ENCODE measurements around the gene CEP170B. TPM values are rescaled to one million over a fixed set of nuclear protein-coding genes. Genes with fewer than 3 reads are reported as not detected.

Gene CEP170B
- polyA plus RNA-seq, 2 of the 4 experiments (the other 2 are of a cell fraction) = 4.5 to 13.5 TPM

DNA sequence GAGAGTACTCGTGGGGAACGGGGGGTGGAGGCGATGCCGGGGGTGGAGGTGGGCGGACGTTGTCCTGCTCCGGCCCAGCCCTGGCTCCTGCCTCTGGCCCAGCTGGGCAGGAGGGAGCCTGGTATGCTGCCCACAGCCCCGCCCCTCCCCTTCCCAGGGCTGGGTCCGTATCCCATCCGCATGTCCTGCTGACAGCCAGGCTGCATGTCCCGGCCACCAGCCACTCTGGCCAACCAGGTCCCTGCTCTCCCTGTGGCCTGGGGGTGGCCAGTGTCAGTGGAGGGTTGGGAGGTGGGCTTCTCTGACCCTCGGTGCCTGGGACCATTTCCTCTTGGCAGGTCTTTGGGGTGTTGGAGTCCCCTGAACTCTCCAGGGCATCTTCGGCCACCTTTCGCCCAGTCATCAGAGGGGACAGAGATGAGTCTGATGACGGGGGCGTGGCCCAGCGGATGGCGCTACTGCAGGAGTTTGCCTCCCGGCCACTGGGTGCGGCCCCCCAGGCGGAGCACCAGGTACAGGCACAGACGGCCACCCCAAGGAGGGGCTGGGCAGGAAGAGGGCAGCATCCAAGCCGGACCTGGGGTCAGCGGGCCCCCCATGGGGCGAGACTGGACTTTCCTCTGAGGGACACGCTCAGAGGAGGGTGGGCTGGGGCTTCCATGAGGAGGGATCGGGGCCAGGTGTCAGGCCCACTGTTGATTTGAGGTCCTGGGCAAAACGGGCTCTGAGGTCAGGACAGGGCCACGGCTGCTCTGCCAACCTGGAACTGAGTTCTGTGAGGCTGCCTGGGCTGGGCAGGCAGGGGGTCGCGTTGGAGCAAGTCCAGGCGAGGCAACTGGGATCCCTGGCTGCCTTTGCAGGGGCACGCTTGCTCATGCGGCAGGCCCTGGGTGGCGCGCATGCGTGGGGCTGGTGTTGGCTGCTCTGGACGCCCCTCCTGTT is 20.2 kb downstream of the CEP170B start:
- Histone ChIP-seq H3K9me3 (no peaks in the 10 kb centered on the region), H3K4me3 (no peak overlapping the region), H3K4me2 (no peak overlapping the region), H3K4me1 (peaks cover 9% of the 10 kb centered on the region; the same call in 1 of the 3 replicates), H3K27ac (no peak overlapping the region)
- WGBS (ENCODE audit: missing lambda C conversion rate) = 88% methylated on average over 30 of the region's 38 CpGs
- ATAC-seq (no peak), FAIRE-seq (no peak), DNase-seq (ENCODE audit: low read depth in 1 of 2, low spot score in 1 of 2) (no peak)
- POLR2A ChIA-PET = no interaction called here
- no peak for TF ChIP-seq HOXB13 (CRISPR knock-in tag; IDR thresholded peaks at IDR 0.05; ENCODE audit: low read depth)
- no peak for TF ChIP-seq HOXA7 (CRISPR knock-in tag; IDR thresholded peaks at IDR 0.05)
- TF ChIP-seq, protein P1, sequence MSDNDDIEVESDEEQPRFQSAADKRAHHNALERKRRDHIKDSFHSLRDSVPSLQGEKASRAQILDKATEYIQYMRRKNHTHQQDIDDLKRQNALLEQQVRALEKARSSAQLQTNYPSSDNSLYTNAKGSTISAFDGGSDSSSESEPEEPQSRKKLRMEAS (IDR thresholded peaks at IDR 0.05) = no peak
- TF ChIP-seq BHLHE40 (IDR thresholded peaks at IDR 0.05; ENCODE audit: low read depth, low read length) = no peak
- no peak for TF ChIP-seq ZC3H11A (IDR thresholded peaks at IDR 0.05)
- no peak for TF ChIP-seq RNF2 (IDR thresholded peaks at IDR 0.05; ENCODE audit: borderline replicate concordance, low read depth)
- TF ChIP-seq HDAC2 (IDR thresholded peaks at IDR 0.05) = no peak
- TF ChIP-seq, protein P2, sequence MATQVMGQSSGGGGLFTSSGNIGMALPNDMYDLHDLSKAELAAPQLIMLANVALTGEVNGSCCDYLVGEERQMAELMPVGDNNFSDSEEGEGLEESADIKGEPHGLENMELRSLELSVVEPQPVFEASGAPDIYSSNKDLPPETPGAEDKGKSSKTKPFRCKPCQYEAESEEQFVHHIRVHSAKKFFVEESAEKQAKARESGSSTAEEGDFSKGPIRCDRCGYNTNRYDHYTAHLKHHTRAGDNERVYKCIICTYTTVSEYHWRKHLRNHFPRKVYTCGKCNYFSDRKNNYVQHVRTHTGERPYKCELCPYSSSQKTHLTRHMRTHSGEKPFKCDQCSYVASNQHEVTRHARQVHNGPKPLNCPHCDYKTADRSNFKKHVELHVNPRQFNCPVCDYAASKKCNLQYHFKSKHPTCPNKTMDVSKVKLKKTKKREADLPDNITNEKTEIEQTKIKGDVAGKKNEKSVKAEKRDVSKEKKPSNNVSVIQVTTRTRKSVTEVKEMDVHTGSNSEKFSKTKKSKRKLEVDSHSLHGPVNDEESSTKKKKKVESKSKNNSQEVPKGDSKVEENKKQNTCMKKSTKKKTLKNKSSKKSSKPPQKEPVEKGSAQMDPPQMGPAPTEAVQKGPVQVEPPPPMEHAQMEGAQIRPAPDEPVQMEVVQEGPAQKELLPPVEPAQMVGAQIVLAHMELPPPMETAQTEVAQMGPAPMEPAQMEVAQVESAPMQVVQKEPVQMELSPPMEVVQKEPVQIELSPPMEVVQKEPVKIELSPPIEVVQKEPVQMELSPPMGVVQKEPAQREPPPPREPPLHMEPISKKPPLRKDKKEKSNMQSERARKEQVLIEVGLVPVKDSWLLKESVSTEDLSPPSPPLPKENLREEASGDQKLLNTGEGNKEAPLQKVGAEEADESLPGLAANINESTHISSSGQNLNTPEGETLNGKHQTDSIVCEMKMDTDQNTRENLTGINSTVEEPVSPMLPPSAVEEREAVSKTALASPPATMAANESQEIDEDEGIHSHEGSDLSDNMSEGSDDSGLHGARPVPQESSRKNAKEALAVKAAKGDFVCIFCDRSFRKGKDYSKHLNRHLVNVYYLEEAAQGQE (IDR thresholded peaks at IDR 0.05) = no peak
- no peak for TF ChIP-seq MAFK (IDR thresholded peaks at IDR 0.05; ENCODE audit: partially characterized antibody)
- TF ChIP-seq, protein P3, sequence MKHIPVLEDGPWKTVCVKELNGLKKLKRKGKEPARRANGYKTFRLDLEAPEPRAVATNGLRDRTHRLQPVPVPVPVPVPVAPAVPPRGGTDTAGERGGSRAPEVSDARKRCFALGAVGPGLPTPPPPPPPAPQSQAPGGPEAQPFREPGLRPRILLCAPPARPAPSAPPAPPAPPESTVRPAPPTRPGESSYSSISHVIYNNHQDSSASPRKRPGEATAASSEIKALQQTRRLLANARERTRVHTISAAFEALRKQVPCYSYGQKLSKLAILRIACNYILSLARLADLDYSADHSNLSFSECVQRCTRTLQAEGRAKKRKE (CRISPR knock-in tag; IDR thresholded peaks at IDR 0.05; ENCODE audit: low read depth) = no peak
- no peak for TF ChIP-seq NPAS2 (CRISPR knock-in tag; IDR thresholded peaks at IDR 0.05; ENCODE audit: borderline replicate concordance)
- TF ChIP-seq RFX5 (IDR thresholded peaks at IDR 0.05) = no peak
- TF ChIP-seq NFE2L2 (conservative IDR thresholded peaks at IDR 0.05; ENCODE audit: low read length) = no peak
- TF ChIP-seq, protein P4, sequence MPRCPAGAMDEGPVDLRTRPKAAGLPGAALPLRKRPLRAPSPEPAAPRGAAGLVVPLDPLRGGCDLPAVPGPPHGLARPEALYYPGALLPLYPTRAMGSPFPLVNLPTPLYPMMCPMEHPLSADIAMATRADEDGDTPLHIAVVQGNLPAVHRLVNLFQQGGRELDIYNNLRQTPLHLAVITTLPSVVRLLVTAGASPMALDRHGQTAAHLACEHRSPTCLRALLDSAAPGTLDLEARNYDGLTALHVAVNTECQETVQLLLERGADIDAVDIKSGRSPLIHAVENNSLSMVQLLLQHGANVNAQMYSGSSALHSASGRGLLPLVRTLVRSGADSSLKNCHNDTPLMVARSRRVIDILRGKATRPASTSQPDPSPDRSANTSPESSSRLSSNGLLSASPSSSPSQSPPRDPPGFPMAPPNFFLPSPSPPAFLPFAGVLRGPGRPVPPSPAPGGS (IDR thresholded peaks at IDR 0.05) = no peak
- TF ChIP-seq HOXB5 (CRISPR knock-in tag; IDR thresholded peaks at IDR 0.05) = no peak
- no peak for TF ChIP-seq GATA3 (IDR thresholded peaks at IDR 0.05; ENCODE audit: borderline replicate concordance)
- no peak for TF ChIP-seq RCOR1 (IDR thresholded peaks at IDR 0.05; ENCODE audit: low read depth, low read length)
- CTCF ChIA-PET = interaction anchor here (2.6 kb wide), 1 partner anchor 10 kb away, joined by 15 read pairs; no protein-coding TSS in a partner anchor

DNA sequence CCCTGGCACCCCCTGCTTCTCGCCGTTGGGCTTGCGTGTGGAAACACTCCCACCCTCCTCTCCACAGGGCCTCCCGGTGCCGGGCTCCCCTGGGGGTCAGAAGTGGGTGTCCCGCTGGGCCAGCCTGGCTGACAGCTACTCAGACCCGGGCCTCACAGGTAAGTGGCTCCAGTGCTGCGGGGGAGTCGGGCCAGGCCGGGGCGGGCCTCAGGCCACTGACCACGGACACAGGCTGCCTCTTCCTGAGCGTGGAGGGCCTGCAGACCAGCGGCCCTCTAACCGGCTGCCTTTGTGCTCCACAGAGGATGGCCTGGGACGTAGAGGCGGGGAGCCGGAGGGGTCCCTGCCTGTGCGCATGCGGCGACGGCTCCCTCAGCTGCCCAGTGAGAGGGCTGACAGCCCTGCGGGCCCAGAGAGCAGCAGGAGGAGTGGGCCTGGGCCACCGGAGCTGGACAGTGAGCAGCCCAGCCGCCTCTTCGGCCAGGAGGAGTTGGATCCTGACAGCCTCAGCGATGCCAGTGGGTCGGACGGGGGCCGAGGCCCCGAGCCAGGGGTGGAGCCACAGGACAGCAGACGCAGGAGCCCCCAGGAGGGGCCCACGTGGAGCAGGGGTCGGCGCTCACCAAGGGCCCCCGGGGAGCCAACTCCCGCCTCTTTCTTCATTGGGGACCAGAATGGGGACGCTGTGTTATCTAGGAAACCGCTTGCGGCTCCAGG is 21.1 kb downstream of the CEP170B start:
- Histone ChIP-seq H3K27ac (no peak overlapping the region), H3K4me1 (peaks cover 9% of the 10 kb centered on the region; the same call in 1 of the 3 replicates), H3K4me3 (no peak overlapping the region), H3K4me2 (no peak overlapping the region), H3K9me3 (no peaks in the 10 kb centered on the region)
- 93% methylated on average over 29 of the region's 40 CpGs for WGBS (ENCODE audit: missing lambda C conversion rate)
- FAIRE-seq (no peak), ATAC-seq (no peak), DNase-seq (ENCODE audit: low read depth in 1 of 2, low spot score in 1 of 2) (no peak)
- CTCF ChIA-PET = interaction anchor here (2.6 kb wide), 1 partner anchor 10 kb away, joined by 15 read pairs; no protein-coding TSS in a partner anchor
- POLR2A ChIA-PET = no interaction called here
- TF ChIP-seq EHMT2 (IDR thresholded peaks at IDR 0.05; ENCODE audit: low read depth) = no peak
- TF ChIP-seq, protein P5, sequence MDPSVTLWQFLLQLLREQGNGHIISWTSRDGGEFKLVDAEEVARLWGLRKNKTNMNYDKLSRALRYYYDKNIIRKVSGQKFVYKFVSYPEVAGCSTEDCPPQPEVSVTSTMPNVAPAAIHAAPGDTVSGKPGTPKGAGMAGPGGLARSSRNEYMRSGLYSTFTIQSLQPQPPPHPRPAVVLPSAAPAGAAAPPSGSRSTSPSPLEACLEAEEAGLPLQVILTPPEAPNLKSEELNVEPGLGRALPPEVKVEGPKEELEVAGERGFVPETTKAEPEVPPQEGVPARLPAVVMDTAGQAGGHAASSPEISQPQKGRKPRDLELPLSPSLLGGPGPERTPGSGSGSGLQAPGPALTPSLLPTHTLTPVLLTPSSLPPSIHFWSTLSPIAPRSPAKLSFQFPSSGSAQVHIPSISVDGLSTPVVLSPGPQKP (IDR thresholded peaks at IDR 0.05; ENCODE audit: low read depth, low read length) = no peak
- TF ChIP-seq EHF (CRISPR knock-in tag; IDR thresholded peaks at IDR 0.05) = no peak
- TF ChIP-seq, protein P2 (IDR thresholded peaks at IDR 0.05) = no peak
- no peak for TF ChIP-seq FOSL2 (IDR thresholded peaks at IDR 0.05)
- no peak for TF ChIP-seq FOSL2 (CRISPR knock-in tag; IDR thresholded peaks at IDR 0.05)
